ENCODE results near the gene ISLR.

The ISLR gene

GRCh38 chr15:74199297-74199652, 25.8 kb downstream of the ISLR start (continued):
- no peak for TF ChIP-seq ZNF530 (tag by site-specific recombination; IDR thresholded peaks at IDR 0.05; ENCODE audit: low read depth)

DNA sequence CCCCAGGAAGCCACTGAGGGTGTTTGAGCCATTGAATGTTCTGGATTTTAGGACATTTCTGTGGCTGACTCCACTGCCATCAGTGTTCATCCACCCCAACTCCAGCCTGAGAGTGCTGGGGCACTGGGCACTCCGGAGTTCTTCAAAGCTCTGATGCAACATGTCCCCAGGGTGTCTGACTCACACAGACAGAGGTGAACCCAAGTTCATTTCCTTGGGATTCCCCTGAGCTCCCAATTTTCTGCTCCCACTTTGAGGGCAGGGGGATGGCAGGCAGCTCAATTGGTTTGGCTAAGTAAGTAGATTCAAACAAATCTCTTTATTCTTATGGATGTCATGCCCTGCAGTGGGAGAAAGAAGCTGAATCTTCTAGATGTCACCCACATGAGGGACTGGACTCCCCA, 26.9 kb downstream of the ISLR start:
- no peaks in the 10 kb centered on the region for H3K9me3 ChIP-seq (ENCODE audit: control insufficient read depth, insufficient read depth, low read depth, low read length)
- CTCF ChIA-PET = interaction anchor here (0.6 to 2.1 kb wide), 8 partner anchors 45 to 322 kb away, joined by 3 to 6 read pairs (median 4); no protein-coding TSS in a partner anchor
- POLR2A ChIA-PET = interaction anchor here (1.3 to 3.1 kb wide), 3 partner anchors 9 to 40 kb away, joined by 5 to 21 read pairs (median 5); no protein-coding TSS in a partner anchor
- no peak overlapping the region for H3K4me3 ChIP-seq (ENCODE audit: low read depth, low read length)
- H3K27ac ChIP-seq (ENCODE audit: extremely low read depth, low read depth, low read length) = peak overlapping the region; percentile 78
- H3K4me1 ChIP-seq (ENCODE audit: control insufficient read depth, insufficient read depth, low read length) = peaks cover 56% of the 10 kb centered on the region
- peak; percentile 55 for TF ChIP-seq GLIS1 (tag by site-specific recombination; IDR thresholded peaks at IDR 0.05)
- TF ChIP-seq ZIC2 (tag by site-specific recombination; IDR thresholded peaks at IDR 0.05) = peak; percentile 15; the same call in 1 of the 2 replicates
- TF ChIP-seq ZSCAN30 (tag by site-specific recombination; IDR thresholded peaks at IDR 0.05) = no peak
- 0 out of 2 replicates have a peak, but pooled peaks have one; percentile 20 for TF ChIP-seq BCL11A (tag by site-specific recombination; IDR thresholded peaks at IDR 0.05; ENCODE audit: low read depth)
- TF ChIP-seq YY1 (tag by site-specific recombination; IDR thresholded peaks at IDR 0.05) = no peak
- TF ChIP-seq, protein P1, sequence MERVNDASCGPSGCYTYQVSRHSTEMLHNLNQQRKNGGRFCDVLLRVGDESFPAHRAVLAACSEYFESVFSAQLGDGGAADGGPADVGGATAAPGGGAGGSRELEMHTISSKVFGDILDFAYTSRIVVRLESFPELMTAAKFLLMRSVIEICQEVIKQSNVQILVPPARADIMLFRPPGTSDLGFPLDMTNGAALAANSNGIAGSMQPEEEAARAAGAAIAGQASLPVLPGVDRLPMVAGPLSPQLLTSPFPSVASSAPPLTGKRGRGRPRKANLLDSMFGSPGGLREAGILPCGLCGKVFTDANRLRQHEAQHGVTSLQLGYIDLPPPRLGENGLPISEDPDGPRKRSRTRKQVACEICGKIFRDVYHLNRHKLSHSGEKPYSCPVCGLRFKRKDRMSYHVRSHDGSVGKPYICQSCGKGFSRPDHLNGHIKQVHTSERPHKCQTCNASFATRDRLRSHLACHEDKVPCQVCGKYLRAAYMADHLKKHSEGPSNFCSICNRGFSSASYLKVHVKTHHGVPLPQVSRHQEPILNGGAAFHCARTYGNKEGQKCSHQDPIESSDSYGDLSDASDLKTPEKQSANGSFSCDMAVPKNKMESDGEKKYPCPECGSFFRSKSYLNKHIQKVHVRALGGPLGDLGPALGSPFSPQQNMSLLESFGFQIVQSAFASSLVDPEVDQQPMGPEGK (tag by site-specific recombination; IDR thresholded peaks at IDR 0.05) = 0 out of 2 replicates have a peak, but pooled peaks have one; percentile 67
- 0 out of 2 replicates have a peak, but pooled peaks have one; percentile 30 for TF ChIP-seq IKZF3 (tag by site-specific recombination; IDR thresholded peaks at IDR 0.05)
- TF ChIP-seq ZFHX2 (tag by site-specific recombination; conservative IDR thresholded peaks at IDR 0.05) = no peak
- TF ChIP-seq ZEB2 (tag by site-specific recombination; IDR thresholded peaks at IDR 0.05) = peak; percentile 10; the same call in 1 of the 2 replicates
- TF ChIP-seq GLIS2 (tag by site-specific recombination; IDR thresholded peaks at IDR 0.05) = peak; percentile 30; the same call in 1 of the 2 replicates
- TF ChIP-seq ZNF513 (tag by site-specific recombination; IDR thresholded peaks at IDR 0.05) = no peak
- peak; percentile 52; the same call in 1 of the 2 replicates for TF ChIP-seq ZNF600 (tag by site-specific recombination; IDR thresholded peaks at IDR 0.05)
- no peak for TF ChIP-seq MZF1 (tag by site-specific recombination; IDR thresholded peaks at IDR 0.05; ENCODE audit: borderline replicate concordance)
- TF ChIP-seq ZNF629 (tag by site-specific recombination; IDR thresholded peaks at IDR 0.05) = peak; percentile 42; the same call in 1 of the 2 replicates
- TF ChIP-seq PRDM10 (tag by site-specific recombination; IDR thresholded peaks at IDR 0.05) = peak; percentile 38; the same call in 1 of the 2 replicates
- TF ChIP-seq ZNF341 (tag by site-specific recombination; IDR thresholded peaks at IDR 0.05; ENCODE audit: low read depth) = no peak
- H3K36me3 ChIP-seq (ENCODE audit: control insufficient read depth in 2 of 2, insufficient read depth in 1 of 2, low read length in 2 of 2) = peaks cover 0 to 1% of the 10 kb centered on the region in 2 experiments; a peak in 1 of 3 replicates

All from HEK293 (cell line).